K562 (cell line): ENCODE results near the gene SETX. TPM values are rescaled to one million over a fixed set of nuclear protein-coding genes. Genes with fewer than 3 reads are reported as not detected.

Experiments
- ATAC-seq: fragments of 200-7000 bp; cut with Tn5 transposase; 3 replicates; pipeline ENCODE4 v1.9.1; 2020; ENCODE audit warnings: moderate library complexity
- BruUV-seq: library from RNA; stranded (reverse); fragments of 400-500 nt; replicated peaks from 2 replicates; lab custom pipeline; 2021; lab: Mats Ljungman, UMichigan
- CTCF ChIA-PET: fragments of 300-600 bp; formaldehyde crosslinking; extraction: SDS; loops from one replicate; lab custom pipeline; 2021; ENCODE audit warnings: low intra/inter-chr PET ratio; lab: Yijun Ruan, JAX
- POLR2A ChIA-PET: fragments of 300-600, 350-650 bp; sonication (Branson Sonifier 250); formaldehyde crosslinking; extraction: SDS; loops from one replicate; lab custom pipeline; 2021; ENCODE audit warnings: antibody characterized with exemption, inconsistent platforms; lab: Yijun Ruan, JAX
- DNase-seq, 4 experiments: peaks; one replicate each; pipeline versions ENCODE4 v3.0.0 to v3.0.0-alpha.2; 2011 to 2018; ENCODE audit warnings: low spot score in 3 of 4, mixed read lengths in 3 of 4; ENCODE audit errors: extremely low read depth in 1 of 4
- FAIRE-seq: peaks from 2 replicates; lab custom pipeline; 2011; peaks lifted over from hg19 to GRCh38; lab: Jason Lieb, UNC
- H2AFZ ChIP-seq: 2 replicates; pipeline ENCODE4 v1.6.0; 2011; ENCODE audit warnings: low read depth, low read length, control low read depth, inconsistent platforms
- H3K27ac ChIP-seq: fragments of 200-600 bp; 3 replicates; pipeline ENCODE4 v1.8.0; 2011; ENCODE audit warnings: low read depth, mild to moderate bottlenecking, control low read depth, inconsistent platforms, low read length, moderate library complexity, mixed read lengths; ENCODE audit errors: extremely low read depth
- H3K27me3 ChIP-seq, 2 experiments: fragments of 300-600 bp in 1 of 2; 2 replicates in 1 of 2; 3 replicates in 1 of 2; pipeline versions ENCODE4 v1.6.0 to v1.8.0; 2011; ENCODE audit warnings: inconsistent platforms in 2 of 2, low read length in 2 of 2, mild to moderate bottlenecking in 1 of 2, mixed read lengths in 1 of 2, moderate library complexity in 1 of 2; ENCODE audit not compliant: control insufficient read depth in 2 of 2, insufficient read depth in 2 of 2
- H3K36me3 ChIP-seq: fragments of 300-600 bp; 3 replicates; pipeline ENCODE4 v1.8.0; 2011; ENCODE audit warnings: mild to moderate bottlenecking, low read length, inconsistent platforms; ENCODE audit not compliant: control insufficient read depth, insufficient read depth
- H3K4me1 ChIP-seq, 2 experiments: fragments of 200-600 bp in 1 of 2; replicated peaks in 1 of 2; 2 replicates in 1 of 2; 3 replicates in 1 of 2; pipeline versions ENCODE4 v1.5.1 to v1.8.0; 2011; ENCODE audit warnings: inconsistent platforms in 2 of 2, low read length in 2 of 2, mild to moderate bottlenecking in 1 of 2, mixed read lengths in 1 of 2, moderate library complexity in 1 of 2; ENCODE audit not compliant: control insufficient read depth in 2 of 2, insufficient read depth in 2 of 2
- H3K4me2 ChIP-seq: 2 replicates; pipeline ENCODE4 v1.6.1; 2011; ENCODE audit warnings: low read length, control low read depth, inconsistent platforms, mixed read lengths; ENCODE audit not compliant: insufficient read depth
- H3K4me3 ChIP-seq: fragments of 200-600 bp; sonication (generic), shearing (Covaris generic); 2 replicates; pipeline ENCODE4 v1.5.1; 2016; ENCODE audit warnings: control low read depth, inconsistent platforms
- H3K79me2 ChIP-seq: fragments of 200-600 bp; 3 replicates; pipeline ENCODE4 v1.8.0; 2011; ENCODE audit warnings: low read length, inconsistent platforms; ENCODE audit not compliant: control insufficient read depth, insufficient read depth
- H3K9ac ChIP-seq, 2 experiments: 2 replicates each; pipeline versions ENCODE4 v1.6.0 to v1.6.1; 2011; ENCODE audit warnings: low read depth in 2 of 2, low read length in 2 of 2, control low read depth in 1 of 2, inconsistent platforms in 1 of 2, mild to moderate bottlenecking in 1 of 2, mixed read lengths in 1 of 2; ENCODE audit not compliant: insufficient read depth in 1 of 2
- H3K9me1 ChIP-seq: one replicate; pipeline ENCODE4 v1.6.0; 2011; ENCODE audit warnings: inconsistent platforms, mild to moderate bottlenecking, low read length, moderate library complexity; ENCODE audit not compliant: control insufficient read depth, insufficient read depth
- H3K9me3 ChIP-seq: replicated peaks from 2 replicates; pipeline ENCODE4 v1.5.1; 2011; ENCODE audit warnings: low read depth, low read length, inconsistent platforms; ENCODE audit not compliant: control insufficient read depth, insufficient read depth
- H4K20me1 ChIP-seq: replicated peaks from 2 replicates; pipeline ENCODE4 v1.6.1; 2011; ENCODE audit warnings: low read length, inconsistent platforms, mixed read lengths; ENCODE audit not compliant: control insufficient read depth, insufficient read depth
- CBX3 ChIP-seq, 2 experiments: IDR thresholded peaks; 1 replicate in 1 of 2; 2 replicates in 1 of 2; pipeline ENCODE4 v1.6.1; 2012; ENCODE audit warnings: inconsistent platforms in 2 of 2, low read length in 2 of 2, borderline replicate concordance in 1 of 2, control low read depth in 1 of 2
- CCNT2 ChIP-seq: IDR thresholded peaks from 2 replicates; pipeline ENCODE4 v1.6.1; 2011; ENCODE audit warnings: borderline replicate concordance, low read depth, mild to moderate bottlenecking, moderate library complexity, mixed read lengths, low read length; ENCODE audit not compliant: insufficient read length; ENCODE audit errors: extremely low read depth
- MTA2 ChIP-seq: fragments of 450-650 bp; IDR thresholded peaks from 2 replicates; pipeline ENCODE4 v1.6.1; 2016; ENCODE audit warnings: low read depth
- NELFE ChIP-seq: IDR thresholded peaks from 2 replicates; pipeline ENCODE4 v1.6.1; 2011; ENCODE audit warnings: mild to moderate bottlenecking; ENCODE audit not compliant: insufficient read depth, insufficient read length
- PBX2 ChIP-seq, 2 experiments: IDR thresholded peaks in 1 of 2; conservative IDR thresholded peaks in 1 of 2; 2 replicates each; pipeline ENCODE4 v1.6.1; 2016; ENCODE audit warnings: low read depth in 2 of 2, mild to moderate bottlenecking in 1 of 2, missing compliant biosample characterization in 1 of 2, missing genetic modification characterization in 1 of 2, moderate library complexity in 1 of 2
- POLR2AphosphoS5 ChIP-seq: IDR thresholded peaks from 2 replicates; pipeline ENCODE4 v1.6.1; 2011; ENCODE audit warnings: mild to moderate bottlenecking, low read depth, low read length, moderate library complexity; ENCODE audit not compliant: control insufficient read depth, insufficient read depth
- RB1 ChIP-seq: fragments of 450-650 bp; IDR thresholded peaks from 2 replicates; pipeline ENCODE4 v1.6.1; 2017; ENCODE audit warnings: low read depth, mild to moderate bottlenecking
- RBM25 ChIP-seq: fragments of 200-400 bp; formaldehyde crosslinking; IDR thresholded peaks from 2 replicates; pipeline ENCODE4 v1.6.1; 2018; ENCODE audit warnings: low read length, low read depth, moderate library complexity; ENCODE audit not compliant: severe bottlenecking
- YBX1 ChIP-seq: fragments of 450-650 bp; IDR thresholded peaks from 2 replicates; pipeline ENCODE4 v1.7.1; 2016; ENCODE audit warnings: mild to moderate bottlenecking
- ZBTB2 ChIP-seq: fragments of 450-650 bp; IDR thresholded peaks from 2 replicates; pipeline ENCODE4 v1.6.1; 2016; ENCODE audit warnings: antibody characterized with exemption
- ZNF124 ChIP-seq: sonication (generic); formaldehyde crosslinking; IDR thresholded peaks from 2 replicates; pipeline ENCODE4 v1.8.1; 2022; ENCODE audit warnings: missing genetic modification reagents
- ZNF347 ChIP-seq: fragments of 450-650 bp; formaldehyde crosslinking; IDR thresholded peaks from 2 replicates; pipeline ENCODE4 v1.4.0; 2020; ENCODE audit warnings: low read depth, mild to moderate bottlenecking, moderate library complexity
- ZNF699 ChIP-seq: fragments of 250-450 bp; sonication (Bioruptor Pico); IDR thresholded peaks from 2 replicates; pipeline ENCODE4 v1.8.0; 2021; ENCODE audit warnings: mild to moderate bottlenecking, moderate library complexity; ENCODE audit not compliant: insufficient replicate concordance
- WGBS: fragments of 100-300 bp; shearing (Covaris generic); methylation state at CpG from one replicate; pipeline ENCODE4 v1.1.6; 2016; ENCODE audit warnings: low coverage, mixed read lengths; ENCODE audit not compliant: insufficient coverage; ENCODE audit errors: missing lambda C conversion rate; 5-methylcytosine and 5-hydroxymethylcytosine counted together
- in situ Hi-C: fragments of 300-500 bp; cut with MboI; formaldehyde crosslinking; loops from 4 replicates; pipeline ENCODE4 v1.15.0; 2018; ENCODE audit warnings: inconsistent platforms, mixed read lengths
- intact Hi-C: fragments of 100-400 bp; cut with micrococcal nuclease; formaldehyde crosslinking; loops from 2 replicates; pipeline ENCODE4 v1.14.2; 2022
- polyA plus RNA-seq, 8 experiments: library from polyadenylated mRNA; depleted of rRNA in 4 of 8; stranded (reverse) in 5 of 8; unstranded in 3 of 8; fragments of >200 nt; fragmentation: Nextera tagmentation in 2 of 8; fragmentation: Illumina TruSeq in 1 of 8; extraction: Ambion mirVana in 2 of 8; extraction: Trizol in 1 of 8; gene quantifications; 2 replicates each; pipeline versions ENCODE4 v1.2.1 to v1.2.3, GENCODE V29; 2011 to 2014; ENCODE audit warnings: inconsistent platforms in 1 of 8, missing spikeins in 1 of 8
- total RNA-seq, 7 experiments: library from RNA; depleted of rRNA in 6 of 7; stranded (reverse); fragments of >200 nt in 6 of 7; fragmentation: Illumina TruSeq in 2 of 7; extraction: Trizol in 2 of 7; gene quantifications; 2 replicates each; pipeline versions ENCODE4 v1.2.1 to v1.2.3, GENCODE V29; 2011 to 2021; ENCODE audit warnings: low replicate concordance in 1 of 7

The SETX gene
- total and polyA plus RNA-seq, 9 of the 15 experiments (the other 6 are each of a cell fraction or from before 2014, with no cell fraction given): 8.7 to 45.7 (median 28.7) TPM

- ChIA-PET CTCF (no interaction called here), POLR2A (interaction anchor here (1.3 kb wide), 1 partner anchor 9 kb away, joined by 5 read pairs; no protein-coding TSS in a partner anchor)
- no peak overlapping the region for H2AFZ ChIP-seq
- H3K9ac ChIP-seq: no peak overlapping the region
- in situ Hi-C loops (no loop called here), intact Hi-C loops (no loop called here)
- H3K9me1 ChIP-seq: no peaks in the 10 kb centered on the region
- H3K27me3 ChIP-seq: no peaks in the 10 kb centered on the region
- BruUV-seq: no TSS peak
- peaks cover 80% of the 10 kb centered on the region for H3K36me3 ChIP-seq
- H3K79me2 ChIP-seq: no peaks in the 10 kb centered on the region
- WGBS: 87% methylated on average over 11 of the region's 11 CpGs
- H3K9me3 ChIP-seq: no peaks in the 10 kb centered on the region
- DNase-seq: no peak
- H3K4me1 ChIP-seq: no peaks in the 10 kb centered on the region
- H3K4me3 ChIP-seq: no peak overlapping the region
- no peak overlapping the region for H3K27ac ChIP-seq
- no peaks in the 10 kb centered on the region for H4K20me1 ChIP-seq
- no peak for FAIRE-seq
- no peak overlapping the region for H3K4me2 ChIP-seq
- TF ChIP-seq MTA2: no peak
- no peak for TF ChIP-seq NELFE
- no peak for TF ChIP-seq ZNF124 (CRISPR knock-in tag)
- TF ChIP-seq ZNF347 (CRISPR knock-in tag): no peak
- no peak for TF ChIP-seq CCNT2
- TF ChIP-seq YBX1: no peak
- no peak for TF ChIP-seq RB1
- no peak for TF ChIP-seq RBM25
- TF ChIP-seq PBX2 (CRISPR knock-in tag; IDR thresholded peaks at IDR 0.05; ENCODE audit: low read depth): no peak
- TF ChIP-seq PBX2 (tag; conservative IDR thresholded peaks at IDR 0.05; ENCODE audit: low read depth): no peak
- TF ChIP-seq POLR2AphosphoS5: no peak
- TF ChIP-seq CBX3 (IDR thresholded peaks at IDR 0.05; ENCODE audit: borderline replicate concordance in 1 of 2, low read length in 2 of 2): no peak
- TF ChIP-seq ZBTB2: no peak
- no peak for TF ChIP-seq ZNF699
- ATAC-seq: no peak
These were observed 40.8 kb upstream of the SETX start for GRCh38 chr9:132395560-132395959.
